ENCODE measurements around the gene TRIP12. TPM values are rescaled to one million over a fixed set of nuclear protein-coding genes. Genes with fewer than 3 reads are reported as not detected.
"Not testable (repeated sequence)": the region's sequence is repeated elsewhere in the genome, so short reads cannot be mapped to it uniquely, and the experiment has no call there.

TRIP12 gene
- total RNA-seq, 1 donor from 2014 or later: 363 TPM

GRCh38 chr2:229852565-229852964, 69.2 kb downstream of the TRIP12 start:
- peak; percentile 30 for DNase-seq (ENCODE audit: low spot score)
- Mint-ChIP-seq H3K9me3 (ENCODE audit: unreplicated experiment) (no peaks in the 10 kb centered on the region), H3K4me1 (ENCODE audit: unreplicated experiment) (peaks cover 50% of the 10 kb centered on the region), H3K36me3 (ENCODE audit: low read depth, unreplicated experiment) (peaks cover 14% of the 10 kb centered on the region), H3K27me3 (ENCODE audit: unreplicated experiment) (peaks cover 13% of the 10 kb centered on the region), H3K4me3 (ENCODE audit: unreplicated experiment) (no peak overlapping the region), H3K27ac (ENCODE audit: unreplicated experiment) (peak overlapping the region; percentile 83)
- TF ChIP-seq CTCF (IDR thresholded peaks at IDR 0.05; ENCODE audit: unreplicated experiment): no peak

GRCh38 chr2:229851870-229852269, 69.9 kb downstream of the TRIP12 start:
- peaks cover 55% of the 10 kb centered on the region for H3K4me1 Mint-ChIP-seq (ENCODE audit: unreplicated experiment)
- peaks cover 11% of the 10 kb centered on the region for H3K36me3 Mint-ChIP-seq (ENCODE audit: low read depth, unreplicated experiment)
- peak overlapping the region; percentile 86 for H3K27ac Mint-ChIP-seq (ENCODE audit: unreplicated experiment)
- H3K27me3 Mint-ChIP-seq (ENCODE audit: unreplicated experiment): peaks cover 13% of the 10 kb centered on the region
- TF ChIP-seq CTCF (IDR thresholded peaks at IDR 0.05; ENCODE audit: unreplicated experiment): no peak
- H3K9me3 Mint-ChIP-seq (ENCODE audit: unreplicated experiment): no peaks in the 10 kb centered on the region
- H3K4me3 Mint-ChIP-seq (ENCODE audit: unreplicated experiment): peak overlapping the region; percentile 45
- DNase-seq (ENCODE audit: low spot score): no peak

- Mint-ChIP-seq H3K4me3 (ENCODE audit: unreplicated experiment) (peak overlapping the region; percentile 21), H3K4me1 (ENCODE audit: unreplicated experiment) (peaks cover 53% of the 10 kb centered on the region), H3K36me3 (ENCODE audit: low read depth, unreplicated experiment) (peaks cover 11% of the 10 kb centered on the region), H3K27me3 (ENCODE audit: unreplicated experiment) (peaks cover 13% of the 10 kb centered on the region)
- not testable (repeated sequence) for DNase-seq (ENCODE audit: low spot score); H3K27ac Mint-ChIP-seq (ENCODE audit: unreplicated experiment); H3K9me3 Mint-ChIP-seq (ENCODE audit: unreplicated experiment)
Measured at GRCh38 chr2:229850355-229851275, 71.2 kb downstream of the TRIP12 start.

- Mint-ChIP-seq H3K27ac (ENCODE audit: unreplicated experiment) (peak overlapping the region; percentile 84), H3K9me3 (ENCODE audit: unreplicated experiment) (no peaks in the 10 kb centered on the region), H3K36me3 (ENCODE audit: low read depth, unreplicated experiment) (peaks cover 11% of the 10 kb centered on the region), H3K4me1 (ENCODE audit: unreplicated experiment) (peaks cover 51% of the 10 kb centered on the region), H3K4me3 (ENCODE audit: unreplicated experiment) (peak overlapping the region; percentile 1), H3K27me3 (ENCODE audit: unreplicated experiment) (peaks cover 11% of the 10 kb centered on the region)
- no peak for DNase-seq (ENCODE audit: low spot score)
- TF ChIP-seq CTCF (IDR thresholded peaks at IDR 0.05; ENCODE audit: unreplicated experiment): no peak
Measured at GRCh38 chr2:229849073-229849472, 72.7 kb downstream of the TRIP12 start.

GRCh38 chr2:229843613-229844012, 78.2 kb downstream of the TRIP12 start:
- Mint-ChIP-seq H3K4me3 (ENCODE audit: unreplicated experiment) (no peak overlapping the region), H3K36me3 (ENCODE audit: low read depth, unreplicated experiment) (peaks cover 14% of the 10 kb centered on the region), H3K9me3 (ENCODE audit: unreplicated experiment) (no peaks in the 10 kb centered on the region), H3K27ac (ENCODE audit: unreplicated experiment) (no peak overlapping the region), H3K4me1 (ENCODE audit: unreplicated experiment) (peaks cover 20% of the 10 kb centered on the region), H3K27me3 (ENCODE audit: unreplicated experiment) (peaks cover 1% of the 10 kb centered on the region)
- no peak for DNase-seq (ENCODE audit: low spot score)
- TF ChIP-seq CTCF (IDR thresholded peaks at IDR 0.05; ENCODE audit: unreplicated experiment): no peak

Measured in endothelial cell (in vitro differentiated cells).